ENCODE data around the gene CLK1.

Gene CLK1

GRCh38 chr2:200850512-200851256 lies 13.8 kb downstream of the CLK1 start:
- ATAC-seq: peak; percentile 12
- TF ChIP-seq OSR1 (CRISPR knock-in tag; IDR thresholded peaks at IDR 0.05): no peak
- TF ChIP-seq ZC3H10 (CRISPR knock-in tag; IDR thresholded peaks at IDR 0.05): no peak
- no peak for TF ChIP-seq TOX (CRISPR knock-in tag; IDR thresholded peaks at IDR 0.05; ENCODE audit: borderline replicate concordance)
- TF ChIP-seq ESRRG (CRISPR knock-in tag; IDR thresholded peaks at IDR 0.05): no peak
- TF ChIP-seq ZNF565 (CRISPR knock-in tag; conservative IDR thresholded peaks at IDR 0.05; ENCODE audit: low read depth): no peak
- TF ChIP-seq ZNF70 (CRISPR knock-in tag; IDR thresholded peaks at IDR 0.05): no peak
- no peak for TF ChIP-seq TSHZ2 (CRISPR knock-in tag; IDR thresholded peaks at IDR 0.05)
- TF ChIP-seq ZNF8 (CRISPR knock-in tag; IDR thresholded peaks at IDR 0.05): no peak
- no peak for TF ChIP-seq ZFP3 (CRISPR knock-in tag; IDR thresholded peaks at IDR 0.05)
- no peak for TF ChIP-seq BACH2 (CRISPR knock-in tag; IDR thresholded peaks at IDR 0.05; ENCODE audit: borderline replicate concordance)
- no peak for TF ChIP-seq PATZ1 (CRISPR knock-in tag; IDR thresholded peaks at IDR 0.05; ENCODE audit: borderline replicate concordance)

GRCh38 chr2:200847939-200848338 lies 16.5 kb downstream of the CLK1 start:
- no peak for ATAC-seq
- TF ChIP-seq RARB (CRISPR knock-in tag; IDR thresholded peaks at IDR 0.05) (no peak), TCF4 (CRISPR knock-in tag; IDR thresholded peaks at IDR 0.05; ENCODE audit: borderline replicate concordance) (no peak), TSHZ2 (CRISPR knock-in tag; IDR thresholded peaks at IDR 0.05) (no peak), ISL1 (CRISPR knock-in tag; IDR thresholded peaks at IDR 0.05) (no peak), SNAI2 (CRISPR knock-in tag; IDR thresholded peaks at IDR 0.05) (no peak), ZC3H10 (CRISPR knock-in tag; IDR thresholded peaks at IDR 0.05) (no peak)

GRCh38 chr2:200847269-200847668 lies 17.2 kb downstream of the CLK1 start:
- TF ChIP-seq ESRRG (CRISPR knock-in tag; IDR thresholded peaks at IDR 0.05) (no peak), PPARA (CRISPR knock-in tag; IDR thresholded peaks at IDR 0.05; ENCODE audit: borderline replicate concordance) (no peak)
- ATAC-seq: no peak

GRCh38 chr2:200845669-200846325 lies 18.7 kb downstream of the CLK1 start:
- ATAC-seq: no peak
- TF ChIP-seq OSR1 (CRISPR knock-in tag; IDR thresholded peaks at IDR 0.05) (no peak), ZNF565 (CRISPR knock-in tag; conservative IDR thresholded peaks at IDR 0.05; ENCODE audit: low read depth) (no peak), TSHZ2 (CRISPR knock-in tag; IDR thresholded peaks at IDR 0.05) (no peak), PPARA (CRISPR knock-in tag; IDR thresholded peaks at IDR 0.05; ENCODE audit: borderline replicate concordance) (no peak), ZNF8 (CRISPR knock-in tag; IDR thresholded peaks at IDR 0.05) (no peak), PATZ1 (CRISPR knock-in tag; IDR thresholded peaks at IDR 0.05; ENCODE audit: borderline replicate concordance) (no peak), ZNF70 (CRISPR knock-in tag; IDR thresholded peaks at IDR 0.05) (no peak), POU6F1 (CRISPR knock-in tag; IDR thresholded peaks at IDR 0.05; ENCODE audit: borderline replicate concordance, low read depth) (no peak), ZC3H10 (CRISPR knock-in tag; IDR thresholded peaks at IDR 0.05) (no peak), ZFP30 (CRISPR knock-in tag; IDR thresholded peaks at IDR 0.05) (no peak), ISL1 (CRISPR knock-in tag; IDR thresholded peaks at IDR 0.05) (no peak), ZFP3 (CRISPR knock-in tag; IDR thresholded peaks at IDR 0.05) (no peak), ESRRG (CRISPR knock-in tag; IDR thresholded peaks at IDR 0.05) (no peak), SNAI2 (CRISPR knock-in tag; IDR thresholded peaks at IDR 0.05) (no peak), TOX (CRISPR knock-in tag; IDR thresholded peaks at IDR 0.05; ENCODE audit: borderline replicate concordance) (no peak), GLIS3 (CRISPR knock-in tag; IDR thresholded peaks at IDR 0.05) (no peak)

Data from SK-N-SH treated with all-trans-retinoic acid at 6 μM for 48 hours (cell line).